Right lung (tissue), 5 donors: ENCODE data around the gene ZBED4. TPM values are rescaled to one million over a fixed set of nuclear protein-coding genes. Genes with fewer than 3 reads are reported as not detected.

Experiments
- DNase-seq, 2 donors: peaks; one replicate each; pipeline ENCODE4 v3.0.0-alpha.2; 2013
- polyA plus RNA-seq, 5 donors: library from polyadenylated mRNA; unstranded; fragments of 120-200 nt; gene quantifications; one replicate each; pipeline versions ENCODE4 v1.2.1 to v1.2.3, GENCODE V29; 2013; ENCODE audit warnings: inconsistent platforms in 1 of 5, low replicate concordance in 1 of 5; ENCODE audit not compliant: insufficient read length in 5 of 5, insufficient read depth in 1 of 5

Gene ZBED4
- polyA plus RNA-seq, 5 donors = 13.1 to 16.5 (median 16.4) TPM

- no peak for DNase-seq
These were observed 43.5 kb downstream of the ZBED4 start for GRCh38 chr22:49897015-49897684.

DNA sequence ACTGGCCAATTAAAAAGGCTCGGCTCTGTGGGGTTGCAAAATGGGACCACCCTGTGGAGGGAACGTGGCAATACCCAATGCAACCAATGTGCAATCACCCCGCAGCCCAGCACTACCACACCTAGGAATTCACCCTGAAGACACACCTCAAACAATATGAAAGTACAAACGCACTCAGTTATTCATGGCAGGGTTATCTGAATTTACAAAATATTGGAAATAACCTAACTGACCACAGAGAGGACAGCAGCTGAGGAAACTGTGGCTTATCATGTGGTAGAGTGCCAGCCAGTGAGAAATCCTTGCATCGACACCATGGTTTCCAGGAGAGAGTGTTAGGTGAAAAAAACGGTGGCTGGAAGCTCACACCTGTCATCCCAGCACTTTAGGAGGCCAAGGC, 45.9 kb downstream of the ZBED4 start:
- DNase-seq = no peak

GRCh38 chr22:49900441-49901230, 47.0 kb downstream of the ZBED4 start:
- no peak for DNase-seq

DNA sequence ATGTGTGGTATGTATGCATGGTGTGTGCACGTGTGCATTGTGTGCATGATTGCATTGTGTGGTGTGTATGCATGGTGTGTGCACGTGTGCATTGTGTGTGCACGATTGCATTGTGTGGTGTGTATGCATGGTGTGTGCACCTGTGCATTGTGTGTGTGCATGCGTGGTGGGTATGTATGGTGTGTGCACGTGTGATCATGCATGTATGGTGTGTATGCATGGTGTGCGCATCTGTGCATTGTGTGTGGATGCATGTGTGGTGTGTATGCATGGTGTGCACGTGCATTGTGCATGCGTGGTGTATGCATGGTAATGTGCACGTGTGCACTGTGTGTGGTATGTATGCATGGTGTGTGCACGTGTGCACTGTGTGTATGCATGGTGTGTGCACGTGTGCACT, 47.8 kb downstream of the ZBED4 start:
- DNase-seq = no peak

DNA sequence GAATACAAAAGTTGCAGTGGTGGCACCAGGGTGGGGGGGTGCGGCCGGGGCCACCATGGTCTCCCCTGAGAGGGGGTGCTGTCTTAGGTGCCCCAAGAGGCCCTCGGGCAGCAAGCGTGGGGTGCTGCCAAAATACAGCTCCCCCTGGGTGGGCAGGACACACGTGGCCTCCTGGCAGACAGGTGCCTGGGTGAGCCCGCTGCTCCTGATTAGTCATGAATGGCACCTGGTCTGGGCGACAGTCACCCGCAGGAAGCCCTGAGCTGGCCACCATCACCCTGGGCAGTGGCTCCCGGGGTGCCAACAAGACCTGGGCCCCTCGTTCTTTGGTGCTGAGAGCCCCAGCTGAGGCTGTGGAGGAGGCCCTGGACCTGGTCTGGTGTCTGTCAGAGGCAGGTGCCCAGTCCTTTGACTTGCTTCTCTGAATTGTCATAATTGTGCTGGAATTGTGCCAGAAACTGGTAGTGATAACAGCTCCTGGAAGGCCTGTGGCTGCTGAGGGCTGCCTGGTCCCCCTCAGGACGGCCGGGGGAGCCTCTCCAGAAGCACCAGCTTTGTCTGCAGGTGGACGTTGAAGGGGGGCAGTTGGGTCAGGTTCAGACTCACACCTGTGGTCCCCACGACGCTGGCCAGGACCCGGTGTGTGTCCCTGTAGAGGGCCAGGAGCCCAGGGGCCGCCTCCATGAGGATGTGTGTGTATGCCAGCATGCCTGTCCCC, 49.8 kb downstream of the ZBED4 start:
- DNase-seq = no peak

- DNase-seq = no peak
These were observed 50.4 kb downstream of the ZBED4 start for GRCh38 chr22:49904040-49904369.

GRCh38 chr22:49905465-49905864, 51.8 kb downstream of the ZBED4 start:
- no peak for DNase-seq

- DNase-seq = no peak
These were observed 52.6 kb downstream of the ZBED4 start for GRCh38 chr22:49906071-49906798.

DNA sequence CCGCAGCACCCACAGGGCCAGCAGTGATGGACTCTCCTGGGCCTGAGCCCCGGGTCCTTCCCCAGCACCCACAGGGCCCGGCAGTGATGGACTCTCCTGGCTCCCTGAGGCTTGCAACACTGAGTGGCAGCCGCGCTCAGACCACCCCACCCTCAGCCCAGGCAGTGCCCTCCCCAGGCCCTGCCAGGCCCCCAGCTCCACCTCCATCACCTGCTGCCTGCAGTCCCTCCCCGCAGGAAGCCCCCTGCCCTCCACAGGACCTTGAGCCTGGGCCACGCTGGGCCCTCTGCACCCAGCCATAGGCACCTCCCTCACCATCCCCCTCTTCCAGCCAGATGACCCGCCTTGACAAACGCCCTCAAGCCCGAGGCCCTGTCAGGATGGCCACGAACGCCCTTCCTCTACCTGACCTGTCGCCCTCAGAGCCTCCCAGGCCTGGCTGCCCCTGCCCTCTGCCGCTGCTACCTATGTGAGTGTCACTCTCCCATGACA, 53.2 kb downstream of the ZBED4 start:
- DNase-seq = no peak

DNA sequence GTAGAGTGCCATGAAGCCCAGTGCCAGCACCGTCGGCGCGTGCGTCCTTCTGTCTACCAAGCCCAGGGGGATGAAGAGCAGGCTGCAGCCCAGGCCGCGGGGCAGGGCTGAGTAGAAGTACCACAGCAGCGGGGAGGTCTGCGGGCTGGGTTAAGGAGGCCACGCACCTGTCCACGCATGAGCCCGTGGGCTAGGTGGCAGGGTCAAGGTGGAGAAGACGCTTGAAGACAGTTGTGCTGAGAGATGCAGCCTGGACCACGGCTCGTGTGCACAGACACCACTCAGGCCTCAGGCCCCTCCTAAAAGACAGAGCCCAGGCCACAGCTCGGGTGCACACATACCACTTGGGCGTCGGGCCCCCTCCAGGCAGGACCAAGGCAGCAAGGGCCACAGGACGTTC, 54.2 kb downstream of the ZBED4 start:
- no peak for DNase-seq

DNA sequence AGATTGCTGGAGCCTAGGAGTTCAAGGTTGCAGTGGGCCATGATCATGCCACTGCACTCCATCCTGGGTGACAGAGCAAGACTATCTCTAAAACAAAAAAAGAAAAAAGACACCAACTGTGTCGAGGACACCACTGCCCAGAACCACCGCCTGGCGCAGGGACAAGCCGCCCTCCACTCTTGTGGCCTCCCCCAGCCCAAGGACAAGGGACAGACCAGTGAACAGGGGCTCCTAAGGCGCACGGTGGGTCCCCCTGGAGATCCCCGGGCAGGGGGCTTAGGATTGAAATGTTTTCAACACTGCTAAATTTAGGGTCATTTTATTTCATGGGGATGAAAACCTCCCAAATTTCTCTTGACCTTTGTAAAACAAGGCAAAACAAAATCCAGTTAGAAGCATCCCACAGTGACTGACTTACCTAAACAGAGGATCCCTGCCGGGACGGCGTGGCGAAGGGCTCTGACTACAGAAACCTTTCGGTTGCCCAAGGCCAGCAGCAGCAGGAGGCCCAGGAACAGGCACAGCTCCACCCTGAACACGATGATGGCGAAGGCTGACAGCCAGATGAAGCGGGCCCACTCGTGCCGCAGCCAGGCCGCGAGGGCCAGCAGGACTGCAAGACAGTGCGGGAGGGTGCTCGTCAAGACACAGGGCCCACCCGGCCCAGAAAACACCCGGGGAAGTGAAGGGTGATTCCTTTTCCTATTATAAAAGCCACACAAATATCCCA, 56.0 kb downstream of the ZBED4 start:
- DNase-seq = no peak

DNA sequence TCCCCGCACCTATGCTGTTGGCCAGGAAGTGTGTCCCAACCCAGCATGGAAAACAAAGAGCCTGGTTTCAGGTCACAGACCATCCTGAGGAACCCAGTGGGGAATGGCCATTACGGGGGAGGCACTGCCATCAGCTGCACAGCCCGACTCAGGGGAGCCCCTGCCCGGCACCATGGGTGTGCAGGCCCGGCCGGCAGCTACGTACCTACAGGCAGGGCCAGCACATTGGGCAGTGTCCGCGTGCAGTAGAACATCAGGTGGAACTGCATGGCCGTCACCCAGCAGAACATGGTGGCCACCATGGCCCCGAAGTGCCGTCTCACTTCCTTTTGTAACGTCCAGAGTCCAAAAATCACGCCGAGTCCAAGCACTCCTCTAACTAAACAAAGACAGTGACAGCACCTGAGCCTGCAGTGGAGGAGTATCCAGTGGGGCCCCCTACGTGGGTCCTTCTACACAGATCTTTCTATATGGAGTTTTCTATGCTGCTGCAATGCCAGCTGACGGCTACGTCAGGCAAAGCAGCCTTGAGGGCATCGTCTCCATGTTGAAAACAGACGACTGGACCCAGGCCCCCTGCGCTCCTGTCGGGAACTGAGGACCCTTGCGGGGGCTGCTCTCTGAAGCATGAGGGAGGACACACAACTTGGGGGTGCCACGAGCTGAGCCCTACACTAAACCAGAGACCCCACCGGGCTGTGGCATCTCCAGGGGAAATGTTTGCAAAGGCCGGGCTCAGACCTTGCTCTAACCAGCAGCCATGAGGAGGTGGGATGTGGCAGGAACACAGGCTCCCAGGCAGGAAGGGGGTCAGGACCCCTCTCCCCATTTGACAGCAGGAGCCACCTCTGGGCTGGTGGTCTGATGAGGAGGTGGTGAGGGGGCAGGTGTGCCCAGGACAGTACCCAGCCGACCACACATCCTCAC, 56.8 kb downstream of the ZBED4 start:
- DNase-seq = no peak

DNA sequence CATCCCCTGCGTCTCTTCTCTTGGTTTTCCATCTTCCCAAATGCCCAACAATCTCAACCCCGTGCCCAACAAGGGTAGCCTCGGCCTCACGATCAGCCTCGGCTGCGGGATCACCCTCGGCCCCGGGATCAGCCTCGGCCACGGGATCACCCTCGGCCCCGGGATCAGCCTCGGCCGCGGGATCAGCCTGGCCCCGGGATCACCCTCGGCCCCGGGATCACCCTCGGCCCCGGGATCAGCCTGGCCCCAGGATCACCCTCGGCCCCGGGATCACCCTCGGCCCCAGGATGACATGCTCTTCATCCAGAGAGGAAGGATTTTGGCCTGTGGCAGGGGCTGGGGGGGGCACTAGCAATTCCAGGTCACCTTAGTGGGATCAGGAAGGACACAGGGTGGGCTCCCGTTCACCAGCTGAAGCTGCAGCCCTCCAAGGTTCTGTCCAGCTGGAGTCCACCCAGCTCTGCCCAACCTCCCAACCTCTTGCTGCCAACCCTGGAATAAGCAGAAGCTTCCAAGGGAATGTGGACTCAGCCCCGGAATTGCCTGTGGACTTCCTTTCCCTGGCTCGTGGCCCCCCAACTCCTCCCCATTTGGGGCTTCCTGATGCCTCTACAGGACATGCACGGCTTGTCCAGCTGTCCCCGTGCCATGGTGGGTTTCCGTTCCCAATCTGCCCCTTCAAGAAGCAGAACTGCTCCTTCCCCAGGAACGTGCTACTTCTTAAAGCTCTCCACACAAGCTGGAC, 58.4 kb downstream of the ZBED4 start:
- no peak for DNase-seq

DNA sequence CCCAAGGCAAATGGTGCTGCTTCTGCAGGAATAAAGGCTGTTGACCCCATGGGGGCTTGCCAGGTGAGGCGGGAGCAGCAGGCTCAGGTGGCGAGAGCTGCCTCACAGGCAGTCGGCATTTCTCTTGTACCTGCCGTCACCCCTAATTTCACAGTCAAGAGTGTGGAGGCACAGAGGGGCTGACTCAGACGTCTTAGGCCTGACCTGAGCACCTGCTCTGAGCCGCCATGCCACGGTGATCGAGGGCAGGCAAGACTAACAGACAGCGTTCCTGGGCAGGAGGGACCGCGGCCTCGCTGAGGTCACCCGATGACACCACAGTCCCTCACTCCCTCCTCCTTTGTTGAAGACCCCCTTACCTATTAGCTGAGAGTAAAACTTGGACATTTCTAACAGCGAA, 59.4 kb downstream of the ZBED4 start:
- DNase-seq = no peak

GRCh38 chr22:49913446-49913845, 59.8 kb downstream of the ZBED4 start:
- DNase-seq = no peak

- no peak for DNase-seq
These were observed 60.6 kb downstream of the ZBED4 start for GRCh38 chr22:49914256-49914655.

DNA sequence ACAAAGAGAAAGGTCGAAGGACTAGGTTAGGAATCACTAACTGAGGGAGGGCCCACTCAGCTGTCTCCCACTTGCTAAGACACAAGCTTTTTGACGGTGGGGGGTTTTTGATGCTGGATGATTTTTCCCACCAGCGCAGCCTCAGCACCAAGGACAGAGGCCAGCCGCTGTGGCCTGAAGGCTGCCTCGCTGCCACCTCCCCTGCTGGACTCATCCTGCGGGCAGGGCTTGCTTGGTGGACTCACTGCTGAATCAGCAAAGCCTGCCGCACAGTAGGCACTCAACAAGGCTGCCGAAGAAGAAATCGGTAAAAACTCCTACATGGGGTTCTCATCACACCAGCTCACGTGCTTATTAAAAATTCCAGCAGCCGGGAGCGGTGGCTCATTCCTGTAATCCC, 62.0 kb downstream of the ZBED4 start:
- DNase-seq = no peak

- no peak for DNase-seq
These were observed 63.2 kb downstream of the ZBED4 start for GRCh38 chr22:49916831-49917230.
